Gastroesophageal sphincter (tissue), 4 donors: ENCODE data around the gene AP2A2. TPM values are rescaled to one million over a fixed set of nuclear protein-coding genes. Genes with fewer than 3 reads are reported as not detected.

Experiments
- ATAC-seq: fragments of 150-250 bp; one replicate; pipeline ENCODE4 v1.9.1; 2016; ENCODE audit warnings: mild to moderate bottlenecking, moderate library complexity
- H3K27ac ChIP-seq, 4 donors: fragments of 200-600 bp; sonication (generic) in 3 of 4; 1 replicate in 3 of 4; 2 replicates in 1 of 4; pipeline ENCODE4 v1.5.1; 2016 to 2019
- H3K27me3 ChIP-seq: fragments of 200-600 bp; sonication (generic); one replicate; pipeline ENCODE4 v1.5.1; 2019
- H3K36me3 ChIP-seq, 2 donors: fragments of 200-600 bp; sonication (generic); one replicate each; pipeline ENCODE4 v1.5.1; 2019; ENCODE audit warnings: control low read depth in 1 of 2
- H3K4me1 ChIP-seq, 3 donors: fragments of 200-600 bp; sonication (generic); 1 replicate in 2 of 3; 2 replicates in 1 of 3; pipeline ENCODE4 v1.5.1; 2016 to 2019; ENCODE audit warnings: control low read depth in 2 of 3
- H3K4me3 ChIP-seq, 2 donors: fragments of 200-600 bp; sonication (generic); one replicate each; pipeline ENCODE4 v1.5.1; 2019; ENCODE audit warnings: mild to moderate bottlenecking in 1 of 2, moderate library complexity in 1 of 2
- H3K9me3 ChIP-seq, 3 donors: fragments of 200-600 bp; sonication (generic); one replicate each; pipeline ENCODE4 v1.5.1; 2017 to 2019; ENCODE audit warnings: control low read depth in 2 of 3
- EP300 ChIP-seq: sonication (generic); formaldehyde crosslinking; IDR thresholded peaks from one replicate; pipeline ENCODE4 v1.6.1; 2017; ENCODE audit warnings: antibody characterized with exemption, mild to moderate bottlenecking
- POLR2A ChIP-seq, 2 donors: fragments of 450-650 bp; IDR thresholded peaks; one replicate each; pipeline ENCODE4 v1.6.1; 2017; ENCODE audit warnings: antibody characterized with exemption in 2 of 2, mild to moderate bottlenecking in 2 of 2, moderate library complexity in 1 of 2
- POLR2AphosphoS5 ChIP-seq: sonication (generic); formaldehyde crosslinking; IDR thresholded peaks from one replicate; pipeline ENCODE4 v1.6.1; 2017; ENCODE audit warnings: antibody characterized with exemption
- WGBS, 2 donors: methylation state at CpG; one replicate each; pipeline ENCODE4 v1.1.5; 2018; ENCODE audit warnings: low coverage in 1 of 2; 5-methylcytosine and 5-hydroxymethylcytosine counted together
- small RNA-seq, 4 donors: library from RNA; depleted of rRNA; stranded (forward); fragments of <200 nt; gene quantifications; one replicate each; pipeline ENCODE3, GENCODE V24; 2016
- total RNA-seq, 4 donors: library from RNA; depleted of rRNA; stranded (reverse); fragments of >200 nt; gene quantifications; one replicate each; pipeline ENCODE4 v1.1.0, GENCODE V29; 2016
- TF ChIP-seq, protein P1 (sequence below), 4 experiments: fragments of 200-600 bp in 2 of 4; fragments of 450-650 bp in 2 of 4; sonication (generic) in 1 of 4; IDR thresholded peaks; one replicate each; pipeline ENCODE4 v1.5.1; 2017 to 2019; ENCODE audit warnings: antibody characterized with exemption in 4 of 4, mild to moderate bottlenecking in 2 of 4, moderate library complexity in 2 of 4

Gene AP2A2
- total RNA-seq, 4 donors from 2014 or later: 47.9 to 88.5 (median 61.6) TPM

DNA sequence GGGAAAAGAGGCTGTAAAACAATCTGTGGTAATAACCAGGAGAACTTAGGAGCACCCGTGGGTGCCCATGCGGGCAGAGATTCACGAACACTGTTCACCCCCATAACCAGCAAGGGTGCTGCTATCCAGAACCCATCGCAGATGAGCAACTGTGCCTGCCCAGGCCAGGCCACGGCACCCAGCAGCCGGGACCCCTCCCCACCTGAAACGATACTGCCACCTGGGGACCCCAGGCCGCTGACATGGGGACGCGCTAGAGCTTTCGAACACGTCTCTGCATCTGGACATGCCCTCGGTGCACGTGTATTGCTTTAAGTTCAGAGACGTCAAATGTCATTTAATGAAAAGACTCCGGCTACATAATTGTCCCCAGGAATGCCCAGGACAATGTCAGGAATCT is 134.7 kb downstream of the AP2A2 start:
- H3K4me3 ChIP-seq: no peak overlapping the region
- H3K4me1 ChIP-seq: no peaks in the 10 kb centered on the region
- TF ChIP-seq POLR2AphosphoS5 (no peak), POLR2A (IDR thresholded peaks at IDR 0.05) (no peak), EP300 (no peak)
- TF ChIP-seq, protein P1, sequence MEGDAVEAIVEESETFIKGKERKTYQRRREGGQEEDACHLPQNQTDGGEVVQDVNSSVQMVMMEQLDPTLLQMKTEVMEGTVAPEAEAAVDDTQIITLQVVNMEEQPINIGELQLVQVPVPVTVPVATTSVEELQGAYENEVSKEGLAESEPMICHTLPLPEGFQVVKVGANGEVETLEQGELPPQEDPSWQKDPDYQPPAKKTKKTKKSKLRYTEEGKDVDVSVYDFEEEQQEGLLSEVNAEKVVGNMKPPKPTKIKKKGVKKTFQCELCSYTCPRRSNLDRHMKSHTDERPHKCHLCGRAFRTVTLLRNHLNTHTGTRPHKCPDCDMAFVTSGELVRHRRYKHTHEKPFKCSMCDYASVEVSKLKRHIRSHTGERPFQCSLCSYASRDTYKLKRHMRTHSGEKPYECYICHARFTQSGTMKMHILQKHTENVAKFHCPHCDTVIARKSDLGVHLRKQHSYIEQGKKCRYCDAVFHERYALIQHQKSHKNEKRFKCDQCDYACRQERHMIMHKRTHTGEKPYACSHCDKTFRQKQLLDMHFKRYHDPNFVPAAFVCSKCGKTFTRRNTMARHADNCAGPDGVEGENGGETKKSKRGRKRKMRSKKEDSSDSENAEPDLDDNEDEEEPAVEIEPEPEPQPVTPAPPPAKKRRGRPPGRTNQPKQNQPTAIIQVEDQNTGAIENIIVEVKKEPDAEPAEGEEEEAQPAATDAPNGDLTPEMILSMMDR (IDR thresholded peaks at IDR 0.05): no peak
- WGBS, 2 donors: 81 to 87% methylated on average over 3 to 7 of the region's 16 CpGs
- no peak overlapping the region for H3K27ac ChIP-seq
- no peaks in the 10 kb centered on the region for H3K36me3 ChIP-seq
- peaks cover 0 to 16% (median 0%) of the 10 kb centered on the region in 3 donors for H3K9me3 ChIP-seq
- peaks cover 59% of the 10 kb centered on the region for H3K27me3 ChIP-seq
- no peak for ATAC-seq

DNA sequence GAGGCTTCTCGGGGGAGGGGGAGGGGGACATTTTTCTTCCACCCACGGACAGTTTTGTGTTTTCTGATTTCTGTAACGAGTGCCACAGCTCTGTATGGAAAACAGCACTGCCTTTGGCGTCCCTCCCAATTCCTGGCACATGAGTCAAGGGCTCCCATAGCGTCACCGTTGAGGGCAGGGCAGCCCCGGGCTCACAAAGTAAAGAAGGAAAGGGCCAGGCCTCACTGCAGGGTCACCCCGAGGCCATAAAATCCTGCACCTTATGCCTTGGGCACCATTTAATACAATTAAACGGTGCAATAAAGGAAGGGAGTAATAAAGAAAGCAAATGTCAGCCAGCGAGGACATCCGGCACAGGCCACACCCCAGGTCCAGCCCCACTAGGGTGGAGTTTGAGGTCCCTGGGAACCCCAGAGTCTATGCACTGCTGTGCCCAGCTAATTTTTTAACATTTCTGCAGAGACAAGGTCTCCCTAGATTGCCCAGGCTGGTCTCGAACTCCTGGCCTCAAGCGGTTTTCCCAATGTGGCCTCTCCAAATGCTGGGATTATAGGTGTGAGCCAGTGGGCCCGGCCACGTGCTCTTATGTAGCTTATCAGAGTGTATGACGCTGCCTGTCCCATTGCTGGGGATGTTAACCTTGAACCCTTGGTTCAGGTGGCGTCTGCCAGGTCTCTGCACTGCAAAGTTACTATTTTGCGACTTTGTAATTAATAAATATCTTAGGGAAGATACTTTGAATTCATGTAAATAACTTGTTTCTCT is 135.4 kb downstream of the AP2A2 start:
- peak; percentile 28 for ATAC-seq
- TF ChIP-seq POLR2AphosphoS5 (no peak), POLR2A (IDR thresholded peaks at IDR 0.05) (no peak), EP300 (no peak)
- TF ChIP-seq, protein P1 (IDR thresholded peaks at IDR 0.05): no peak
- WGBS, 2 donors: 72 to 79% methylated on average over 7 to 12 of the region's 18 CpGs

More for the DNA sequence above, 135.4 kb downstream of the AP2A2 start:
- no peak overlapping the region for H3K27ac ChIP-seq
- H3K4me1 ChIP-seq: no peaks in the 10 kb centered on the region
- no peaks in the 10 kb centered on the region for H3K36me3 ChIP-seq
- H3K27me3 ChIP-seq: peaks cover 59% of the 10 kb centered on the region
- H3K9me3 ChIP-seq: peaks cover 0 to 16% (median 0%) of the 10 kb centered on the region in 3 donors
- no peak overlapping the region for H3K4me3 ChIP-seq

Small RNA genes lying within 50 kb of the gene (small RNA-seq; reads per million reads assigned to genes)
- gene RNU6-1025P: 0 reads per million in 4 donors

Other genes with a start within 250 kb of the AP2A2 start
- gene DEAF1, start 230.6 kb upstream of the AP2A2 start, total RNA-seq: 10 to 100 TPM; 19.9 to 45.0 (median 35.0) TPM
- 10 to 100 TPM; 35.6 to 65.8 (median 48.6) TPM for gene TMEM80, start 230.1 kb upstream of the AP2A2 start, total RNA-seq
- 10 to 100 TPM in 3 of 4 donors, 1 to 10 TPM in 1; 9.7 to 33.9 (median 24.0) TPM for gene EPS8L2, start 219.6 kb upstream of the AP2A2 start, total RNA-seq
- 100 to 1,000 TPM; 161 to 201 (median 185) TPM for gene TALDO1, start 178.4 kb upstream of the AP2A2 start, total RNA-seq
- 10 to 100 TPM; 28.9 to 33.8 (median 31.2) TPM for gene GATD1, start 148.4 kb upstream of the AP2A2 start, total RNA-seq
- 1 to 10 TPM in 1 of 4 donors, under 1 TPM in 3; 0.17 to 2.9 (median 0.58) TPM for gene CEND1, start 135.8 kb upstream of the AP2A2 start, total RNA-seq
- gene SLC25A22, start 127.6 kb upstream of the AP2A2 start, total RNA-seq: 10 to 100 TPM in 1 of 4 donors, 1 to 10 TPM in 3; 5.2 to 14.5 (median 6.9) TPM
- gene PIDD1, start 120.6 kb upstream of the AP2A2 start, total RNA-seq: 10 to 100 TPM in 2 of 4 donors, 1 to 10 TPM in 2; 1.6 to 23.7 (median 9.0) TPM
- gene RPLP2, start 115.9 kb upstream of the AP2A2 start, total RNA-seq: 100 to 1,000 TPM; 165 to 880 (median 462) TPM
- gene PNPLA2, start 107.0 kb upstream of the AP2A2 start, total RNA-seq: 10 to 100 TPM; 39.7 to 79.4 (median 58.9) TPM
- gene CRACR2B, start 98.0 kb upstream of the AP2A2 start, total RNA-seq: 10 to 100 TPM in 1 of 4 donors, 1 to 10 TPM in 3; 4.1 to 10.3 (median 6.4) TPM
- gene CD151, start 92.9 kb upstream of the AP2A2 start, total RNA-seq: 100 to 1,000 TPM; 277 to 794 (median 465) TPM
- gene POLR2L, start 83.3 kb upstream of the AP2A2 start, total RNA-seq: 10 to 100 TPM; 65.5 to 86.0 (median 71.8) TPM
- 100 to 1,000 TPM in 3 of 4 donors, 10 to 100 TPM in 1; 66.5 to 115 (median 112) TPM for gene TSPAN4, start 83.0 kb upstream of the AP2A2 start, total RNA-seq
- gene CHID1, start 15.1 kb upstream of the AP2A2 start, total RNA-seq: 10 to 100 TPM; 36.0 to 55.3 (median 46.4) TPM
- gene MUC6, start 110.8 kb downstream of the AP2A2 start, total RNA-seq: under 1 TPM in 1 of 4 donors, not detected in 3; 0.77 TPM
- under 1 TPM in 1 of 4 donors, not detected in 3; 0.08 TPM for gene MUC2, start 149.0 kb downstream of the AP2A2 start, total RNA-seq
- gene MUC5AC, start 232.1 kb downstream of the AP2A2 start, total RNA-seq: under 1 TPM in 2 of 4 donors, not detected in 2; 0.02 to 0.31 TPM